Smooth muscle cell (in vitro differentiated cells): ENCODE data around the gene RNF40. TPM values are rescaled to one million over a fixed set of nuclear protein-coding genes. Genes with fewer than 3 reads are reported as not detected.

ENCODE experiments used
- DNase-seq: peaks from one replicate; lab custom pipeline; 2025; ENCODE audit not compliant: unreplicated experiment; lab: John Stamatoyannopoulos, UW
- H2AFZ ChIP-seq: fragments of 200-600 bp; sonication (generic); 2 replicates; pipeline ENCODE4 v1.6.0; 2016; ENCODE audit warnings: antibody characterized with exemption, low read depth, mild to moderate bottlenecking
- H3F3A ChIP-seq: fragments of 200-600 bp; sonication (generic); 2 replicates; pipeline ENCODE4 v1.6.0; 2017; ENCODE audit warnings: antibody characterized with exemption, low read depth
- H3K27ac ChIP-seq: fragments of 200-600 bp; sonication (generic); 2 replicates; pipeline ENCODE4 v1.5.1; 2016; ENCODE audit warnings: low read depth, mild to moderate bottlenecking
- H3K27me3 ChIP-seq: fragments of 200-600 bp; sonication (generic); 2 replicates; pipeline ENCODE4 v1.6.1; 2016; ENCODE audit warnings: low read depth, mild to moderate bottlenecking
- H3K36me3 ChIP-seq: fragments of 200-600 bp; sonication (generic); 2 replicates; pipeline ENCODE4 v1.5.1; 2016; ENCODE audit warnings: low read depth
- H3K4me1 ChIP-seq: fragments of 200-600 bp; sonication (generic); 2 replicates; pipeline ENCODE4 v1.5.1; 2016; ENCODE audit warnings: low read depth
- H3K4me2 ChIP-seq: fragments of 200-600 bp; sonication (generic); 2 replicates; pipeline ENCODE4 v1.6.0; 2016; ENCODE audit warnings: mild to moderate bottlenecking
- H3K4me3 ChIP-seq: fragments of 200-600 bp; sonication (generic); 2 replicates; pipeline ENCODE4 v1.5.1; 2016; ENCODE audit warnings: mild to moderate bottlenecking
- H3K79me2 ChIP-seq: fragments of 200-600 bp; sonication (generic); 2 replicates; pipeline ENCODE4 v1.6.0; 2016; ENCODE audit warnings: low read depth, mild to moderate bottlenecking
- H3K9ac ChIP-seq: fragments of 200-600 bp; sonication (generic); 2 replicates; pipeline ENCODE4 v1.6.0; 2016; ENCODE audit warnings: low read depth
- H3K9me3 ChIP-seq: fragments of 200-600 bp; sonication (generic); replicated peaks from 2 replicates; pipeline ENCODE4 v1.5.1; 2016; ENCODE audit warnings: low read depth
- H4K20me1 ChIP-seq: fragments of 200-600 bp; sonication (generic); 2 replicates; pipeline ENCODE4 v1.6.0; 2016; ENCODE audit warnings: low read depth
- WGBS: methylation state at CpG from one replicate; pipeline ENCODE4 v1.1.7; 2016; ENCODE audit warnings: low lambda C conversion rate; 5-methylcytosine and 5-hydroxymethylcytosine counted together
- polyA plus RNA-seq: library from polyadenylated mRNA; unstranded; fragments of >200 nt; fragmentation: Nextera tagmentation; extraction: Ambion mirVana; gene quantifications from 2 replicates; pipeline ENCODE4 v1.2.1, GENCODE V29; 2016
- total RNA-seq: library from RNA; depleted of rRNA; stranded (reverse); fragments of >200 nt; gene quantifications from 2 replicates; pipeline ENCODE4 v1.2.3, GENCODE V29; 2014
- TF ChIP-seq, protein P1 (sequence below): fragments of 200-600 bp; sonication (generic); IDR thresholded peaks from 2 replicates; pipeline ENCODE4 v1.5.1; 2017; ENCODE audit warnings: borderline replicate concordance, mild to moderate bottlenecking, antibody characterized with exemption; ENCODE audit not compliant: insufficient read depth, poor library complexity, severe bottlenecking

RNF40 gene
- total and polyA plus RNA-seq, 2 experiments from 2014 or later = 66.1 to 92.5 TPM

DNA sequence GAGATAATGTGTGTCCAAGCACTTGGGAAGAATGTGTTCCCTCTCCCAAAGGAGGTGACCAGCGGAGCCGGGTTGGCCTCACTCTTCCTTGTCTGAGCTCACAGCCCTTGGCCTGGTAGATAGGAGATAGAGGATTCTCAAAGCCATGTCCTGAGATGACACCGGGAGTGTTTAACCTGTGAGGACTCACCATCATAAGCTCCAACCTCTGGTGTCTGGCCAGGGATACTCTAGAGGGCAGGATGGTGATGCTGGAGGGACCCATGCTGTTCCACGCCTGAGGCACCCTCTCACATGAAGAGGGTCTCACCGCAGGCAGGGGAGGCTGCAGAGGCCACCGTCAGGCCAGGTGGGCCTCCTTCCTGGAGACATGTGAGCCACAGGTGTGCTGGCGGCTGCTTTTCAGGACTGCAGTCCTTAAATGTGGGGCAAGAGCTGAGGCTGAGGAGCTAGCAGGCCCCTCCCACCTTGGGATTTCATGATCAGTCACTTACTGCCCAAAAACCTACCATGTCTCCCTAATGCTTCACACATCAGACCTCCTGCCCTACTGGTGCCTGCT, 31.5 kb downstream of the RNF40 start:
- TF ChIP-seq, protein P1, sequence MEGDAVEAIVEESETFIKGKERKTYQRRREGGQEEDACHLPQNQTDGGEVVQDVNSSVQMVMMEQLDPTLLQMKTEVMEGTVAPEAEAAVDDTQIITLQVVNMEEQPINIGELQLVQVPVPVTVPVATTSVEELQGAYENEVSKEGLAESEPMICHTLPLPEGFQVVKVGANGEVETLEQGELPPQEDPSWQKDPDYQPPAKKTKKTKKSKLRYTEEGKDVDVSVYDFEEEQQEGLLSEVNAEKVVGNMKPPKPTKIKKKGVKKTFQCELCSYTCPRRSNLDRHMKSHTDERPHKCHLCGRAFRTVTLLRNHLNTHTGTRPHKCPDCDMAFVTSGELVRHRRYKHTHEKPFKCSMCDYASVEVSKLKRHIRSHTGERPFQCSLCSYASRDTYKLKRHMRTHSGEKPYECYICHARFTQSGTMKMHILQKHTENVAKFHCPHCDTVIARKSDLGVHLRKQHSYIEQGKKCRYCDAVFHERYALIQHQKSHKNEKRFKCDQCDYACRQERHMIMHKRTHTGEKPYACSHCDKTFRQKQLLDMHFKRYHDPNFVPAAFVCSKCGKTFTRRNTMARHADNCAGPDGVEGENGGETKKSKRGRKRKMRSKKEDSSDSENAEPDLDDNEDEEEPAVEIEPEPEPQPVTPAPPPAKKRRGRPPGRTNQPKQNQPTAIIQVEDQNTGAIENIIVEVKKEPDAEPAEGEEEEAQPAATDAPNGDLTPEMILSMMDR = no peak
- no peaks in the 10 kb centered on the region for H4K20me1 ChIP-seq
- H3K4me2 ChIP-seq = no peak overlapping the region
- no peaks in the 10 kb centered on the region for H3K9me3 ChIP-seq
- no peaks in the 10 kb centered on the region for H3F3A ChIP-seq
- no peak overlapping the region for H3K9ac ChIP-seq
- no peak overlapping the region for H3K4me3 ChIP-seq
- 84% methylated on average over 7 of the region's 7 CpGs for WGBS
- no peak overlapping the region for H2AFZ ChIP-seq
- no peak for DNase-seq
- no peaks in the 10 kb centered on the region for H3K79me2 ChIP-seq
- H3K27me3 ChIP-seq = no peaks in the 10 kb centered on the region
- H3K4me1 ChIP-seq = no peaks in the 10 kb centered on the region
- H3K36me3 ChIP-seq = no peaks in the 10 kb centered on the region
- no peak overlapping the region for H3K27ac ChIP-seq

DNA sequence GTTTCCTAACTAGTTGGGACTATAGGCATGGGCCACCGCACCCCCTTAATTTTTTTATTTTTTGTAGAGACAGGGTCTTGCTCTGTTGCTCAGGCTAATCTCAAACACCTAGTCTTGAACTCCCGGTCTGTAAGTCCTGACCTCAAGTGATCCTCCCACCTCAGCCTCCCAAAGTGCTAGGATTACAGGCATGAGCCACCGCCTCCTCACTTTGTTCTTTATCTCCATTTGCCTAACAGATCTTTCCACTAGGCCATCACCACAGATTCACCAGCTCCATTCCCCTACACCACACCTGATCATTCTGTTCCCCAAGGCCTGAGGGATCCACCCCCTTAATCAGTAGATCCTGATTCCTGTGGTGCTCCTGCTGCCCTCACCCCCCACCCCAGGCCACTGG, 32.5 kb downstream of the RNF40 start:
- Histone ChIP-seq H3K4me3 (no peak overlapping the region), H3K4me2 (no peak overlapping the region), H3K27me3 (no peaks in the 10 kb centered on the region), H3F3A (no peaks in the 10 kb centered on the region), H4K20me1 (no peaks in the 10 kb centered on the region), H2AFZ (no peak overlapping the region), H3K4me1 (no peaks in the 10 kb centered on the region), H3K27ac (no peak overlapping the region), H3K79me2 (no peaks in the 10 kb centered on the region), H3K9ac (no peak overlapping the region), H3K36me3 (no peaks in the 10 kb centered on the region), H3K9me3 (no peaks in the 10 kb centered on the region)
- no peak for DNase-seq
- TF ChIP-seq, protein P1 = no peak
- 88% methylated on average over 3 of the region's 3 CpGs for WGBS

GRCh38 chr16:30797670-30798309, 35.7 kb downstream of the RNF40 start:
- TF ChIP-seq, protein P1 = no peak
- no peaks in the 10 kb centered on the region for H3F3A ChIP-seq
- WGBS = 78% methylated on average over 8 of the region's 8 CpGs
- no peak overlapping the region for H3K4me2 ChIP-seq
- H3K9ac ChIP-seq = no peak overlapping the region
- H3K27ac ChIP-seq = no peak overlapping the region
- no peaks in the 10 kb centered on the region for H3K79me2 ChIP-seq
- no peaks in the 10 kb centered on the region for H3K27me3 ChIP-seq
- no peaks in the 10 kb centered on the region for H3K9me3 ChIP-seq
- no peak overlapping the region for H2AFZ ChIP-seq
- no peaks in the 10 kb centered on the region for H3K4me1 ChIP-seq
- DNase-seq = no peak
- no peak overlapping the region for H3K4me3 ChIP-seq
- no peaks in the 10 kb centered on the region for H3K36me3 ChIP-seq
- no peaks in the 10 kb centered on the region for H4K20me1 ChIP-seq

DNA sequence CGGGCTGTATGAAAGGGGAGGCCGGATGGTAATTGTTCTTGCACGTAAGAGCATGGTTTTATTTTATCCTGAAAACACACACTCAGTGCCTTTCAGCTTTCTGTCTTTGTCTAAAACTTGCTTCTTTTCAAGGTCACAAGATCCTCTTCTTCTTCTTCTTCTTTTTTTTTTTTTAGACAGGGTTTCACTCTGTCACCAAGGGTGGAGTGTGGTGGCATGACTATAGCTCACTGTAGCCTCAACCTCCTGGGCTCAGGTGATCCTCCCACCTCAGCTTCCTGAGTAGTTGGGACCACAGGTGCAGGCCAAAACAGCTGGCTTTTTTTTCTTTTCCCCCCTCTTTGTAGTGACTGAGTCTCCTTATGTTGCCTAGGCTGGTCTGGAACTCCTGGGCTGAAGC, 40.8 kb downstream of the RNF40 start:
- Histone ChIP-seq H3K9me3 (no peaks in the 10 kb centered on the region), H3K36me3 (no peaks in the 10 kb centered on the region), H3K4me1 (peaks cover 7% of the 10 kb centered on the region), H3K4me3 (no peak overlapping the region), H3K9ac (no peak overlapping the region), H3K79me2 (no peaks in the 10 kb centered on the region), H3F3A (peaks cover 8% of the 10 kb centered on the region), H3K4me2 (no peak overlapping the region), H3K27me3 (no peaks in the 10 kb centered on the region), H2AFZ (no peak overlapping the region), H3K27ac (no peak overlapping the region), H4K20me1 (no peaks in the 10 kb centered on the region)
- DNase-seq = no peak
- TF ChIP-seq, protein P1 = no peak
- WGBS = 83% methylated on average over 3 of the region's 3 CpGs
